ENCODE data around the gene BCOR. TPM values are rescaled to one million over a fixed set of nuclear protein-coding genes. Genes with fewer than 3 reads are reported as not detected.

Gene BCOR
- total RNA-seq, 1 experiment from 2014 or later, result 134 TPM

DNA sequence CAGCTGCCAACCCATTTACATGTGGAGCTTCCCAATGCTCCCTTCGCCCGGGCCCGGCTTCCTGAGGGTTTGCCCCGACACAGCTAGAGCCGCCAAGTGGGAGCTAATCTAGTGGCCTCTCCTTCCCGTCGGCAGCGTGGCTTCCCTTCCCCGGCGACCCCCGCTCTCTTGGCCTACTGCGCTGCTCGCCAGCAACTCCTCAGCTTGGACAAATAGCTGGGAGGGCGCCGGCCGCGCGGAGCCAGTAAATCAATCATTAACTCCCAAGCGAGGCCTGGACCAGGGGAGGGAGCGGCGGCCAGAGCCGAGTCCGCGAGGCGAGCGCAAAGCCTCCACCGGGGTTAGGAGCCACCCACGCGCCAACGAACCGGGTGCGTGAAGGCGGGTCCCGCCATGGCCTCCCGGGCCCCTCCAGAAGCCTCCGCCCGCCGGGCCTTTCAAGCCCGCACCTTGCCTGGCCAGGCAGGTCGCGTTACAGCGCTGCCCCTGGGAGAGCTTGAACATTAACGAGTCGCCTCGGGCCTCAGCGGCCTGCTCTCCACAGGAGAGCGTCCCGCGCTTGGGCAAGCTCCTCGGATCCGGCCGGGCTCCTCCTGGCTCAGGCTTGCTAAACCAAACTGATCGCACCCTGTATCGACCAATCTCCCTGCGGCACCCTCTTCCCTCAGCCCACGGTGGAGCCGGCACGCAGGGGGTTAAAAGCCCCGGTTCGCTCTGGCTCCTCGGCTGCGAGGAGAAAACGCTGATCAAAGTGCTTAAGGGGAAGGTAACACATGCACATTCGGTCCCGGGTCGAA lies 10.6 kb upstream of the BCOR start:
- Histone ChIP-seq H2BK12ac (ENCODE audit: insufficient read length, low read depth, low read length) (no peak overlapping the region), H3K14ac (ENCODE audit: insufficient read depth, low read length) (peak overlapping the region; percentile 81), H2BK15ac (ENCODE audit: low read depth, low read length) (no peak overlapping the region), H3K27me3 (ENCODE audit: insufficient read depth, low read length) (peaks cover 24% of the 10 kb centered on the region), H3K4me1 (ENCODE audit: insufficient read depth, low read length) (0 out of 2 replicates have a peak, but pooled peaks cover 3% of the 10 kb centered on the region), H3K9me3 (ENCODE audit: control insufficient read depth, low read depth, low read length) (no peaks in the 10 kb centered on the region), H2BK120ac (ENCODE audit: low read depth, low read length, poor library complexity, severe bottlenecking) (no peak overlapping the region), H3K18ac (ENCODE audit: insufficient read length, low read depth, low read length) (peak overlapping the region; percentile 66), H4K5ac (ENCODE audit: insufficient read length, low read depth, low read length) (no peak overlapping the region), H2AK5ac (ENCODE audit: insufficient read length, low read length) (no peak overlapping the region), H2BK20ac (ENCODE audit: low read depth, low read length, poor library complexity, severe bottlenecking) (no peak overlapping the region), H3K79me2 (ENCODE audit: insufficient read depth, low read length) (no peaks in the 10 kb centered on the region), H4K8ac (replicated peaks; ENCODE audit: insufficient read length, low read depth, low read length) (no peak overlapping the region), H4K91ac (ENCODE audit: insufficient read length, low read depth, low read length) (no peak overlapping the region), H4K20me1 (ENCODE audit: control insufficient read depth, insufficient read depth, insufficient read length) (no peaks in the 10 kb centered on the region), H3K56ac (ENCODE audit: insufficient read length, low read depth, low read length) (no peak overlapping the region), H2BK5ac (ENCODE audit: insufficient read length, low read length) (no peak overlapping the region), H3K23ac (ENCODE audit: insufficient read length, low read depth, low read length) (no peak overlapping the region), H3K23me2 (ENCODE audit: insufficient read length, low read depth, low read length, poor library complexity, severe bottlenecking) (peaks cover 30% of the 10 kb centered on the region), H3K9ac (ENCODE audit: extremely low read depth, insufficient read length, low read length) (no peak overlapping the region), H3K4ac (ENCODE audit: low read depth, low read length) (no peak overlapping the region), H3K27ac (ENCODE audit: insufficient read length, low read depth, low read length) (no peak overlapping the region), H3T11ph (ENCODE audit: low read length) (no peak overlapping the region), H3K4me2 (ENCODE audit: insufficient read depth, insufficient read length, low read length) (peak overlapping the region; percentile 72), H2AFZ (ENCODE audit: low read length) (no peak overlapping the region), H3K79me1 (ENCODE audit: insufficient read depth, low read depth, low read length, poor library complexity, severe bottlenecking) (no peaks in the 10 kb centered on the region)
- H3K27me3 Mint-ChIP-seq (ENCODE audit: low read depth), result peaks cover 56% of the 10 kb centered on the region
- DNase-seq, result peak; percentile 77
- TF ChIP-seq, protein P1, sequence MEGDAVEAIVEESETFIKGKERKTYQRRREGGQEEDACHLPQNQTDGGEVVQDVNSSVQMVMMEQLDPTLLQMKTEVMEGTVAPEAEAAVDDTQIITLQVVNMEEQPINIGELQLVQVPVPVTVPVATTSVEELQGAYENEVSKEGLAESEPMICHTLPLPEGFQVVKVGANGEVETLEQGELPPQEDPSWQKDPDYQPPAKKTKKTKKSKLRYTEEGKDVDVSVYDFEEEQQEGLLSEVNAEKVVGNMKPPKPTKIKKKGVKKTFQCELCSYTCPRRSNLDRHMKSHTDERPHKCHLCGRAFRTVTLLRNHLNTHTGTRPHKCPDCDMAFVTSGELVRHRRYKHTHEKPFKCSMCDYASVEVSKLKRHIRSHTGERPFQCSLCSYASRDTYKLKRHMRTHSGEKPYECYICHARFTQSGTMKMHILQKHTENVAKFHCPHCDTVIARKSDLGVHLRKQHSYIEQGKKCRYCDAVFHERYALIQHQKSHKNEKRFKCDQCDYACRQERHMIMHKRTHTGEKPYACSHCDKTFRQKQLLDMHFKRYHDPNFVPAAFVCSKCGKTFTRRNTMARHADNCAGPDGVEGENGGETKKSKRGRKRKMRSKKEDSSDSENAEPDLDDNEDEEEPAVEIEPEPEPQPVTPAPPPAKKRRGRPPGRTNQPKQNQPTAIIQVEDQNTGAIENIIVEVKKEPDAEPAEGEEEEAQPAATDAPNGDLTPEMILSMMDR (conservative IDR thresholded peaks at IDR 0.05), result no peak
- no peak overlapping the region for H3K27ac Mint-ChIP-seq
- H3K4me1 Mint-ChIP-seq, result peaks cover 18 to 31% of the 10 kb centered on the region in 2 experiments
- H3K9me3 Mint-ChIP-seq, result peaks cover 41 to 51% of the 10 kb centered on the region in 2 experiments
- peaks cover 5 to 8% (median 5%) of the 10 kb centered on the region in 3 experiments; a peak in 4 of 7 replicates for H3K36me3 Mint-ChIP-seq (ENCODE audit: insufficient read depth in 1 of 3, low read depth in 3 of 3)
- WGBS (ENCODE audit: extremely low coverage, insufficient read length, low lambda C conversion rate), result no CpG with 5 or more reads among the region's 66 CpGs
- H3K4me3 Mint-ChIP-seq, result peak overlapping the region; percentile 61 to 83

All from H9 (cell line).